Liver (tissue), 9 donors: ENCODE results near the gene ZNF827. TPM values are rescaled to one million over a fixed set of nuclear protein-coding genes. Genes with fewer than 3 reads are reported as not detected.

ENCODE experiments used
- DNase-seq: peaks from one replicate; pipeline ENCODE4 v3.0.0-alpha.2; 2017; ENCODE audit warnings: low spot score
- H3K27ac ChIP-seq, 2 donors: one replicate each; pipeline ENCODE4 v1.7.0; 2013; ENCODE audit warnings: inconsistent platforms in 2 of 2, low read length in 2 of 2, control low read depth in 1 of 2, low read depth in 1 of 2, mild to moderate bottlenecking in 1 of 2
- H3K27me3 ChIP-seq, 4 donors: one replicate each; pipeline versions ENCODE4 v1.6.1 to v1.7.0; 2013; ENCODE audit warnings: low read length in 3 of 4, inconsistent platforms in 1 of 4, mild to moderate bottlenecking in 1 of 4, moderate library complexity in 1 of 4; ENCODE audit not compliant: control insufficient read depth in 4 of 4, insufficient read depth in 4 of 4
- H3K36me3 ChIP-seq, 4 donors: one replicate each; pipeline versions ENCODE4 v1.6.1 to v1.7.0; 2013; ENCODE audit warnings: low read length in 3 of 4, mild to moderate bottlenecking in 3 of 4, low read depth in 1 of 4, moderate library complexity in 1 of 4; ENCODE audit not compliant: control insufficient read depth in 4 of 4, insufficient read depth in 3 of 4
- H3K4me1 ChIP-seq, 4 donors: one replicate each; pipeline versions ENCODE4 v1.6.1 to v1.7.0; 2013; ENCODE audit warnings: low read length in 3 of 4, mild to moderate bottlenecking in 3 of 4, moderate library complexity in 1 of 4; ENCODE audit not compliant: control insufficient read depth in 4 of 4, insufficient read depth in 4 of 4
- H3K4me3 ChIP-seq, 3 donors: one replicate each; pipeline versions ENCODE4 v1.6.1 to v1.7.0; 2013; ENCODE audit warnings: low read length in 3 of 3, control low read depth in 1 of 3, low read depth in 1 of 3, mild to moderate bottlenecking in 1 of 3
- H3K9ac ChIP-seq, 2 donors: one replicate each; pipeline ENCODE4 v1.7.0; 2013; ENCODE audit warnings: low read length in 2 of 2, mild to moderate bottlenecking in 2 of 2, moderate library complexity in 2 of 2, control low read depth in 1 of 2, low read depth in 1 of 2
- H3K9me3 ChIP-seq, 4 donors: one replicate each; pipeline versions ENCODE4 v1.6.1 to v1.7.0; 2013; ENCODE audit warnings: low read length in 3 of 4; ENCODE audit not compliant: control insufficient read depth in 4 of 4
- EGR1 ChIP-seq, 2 donors: IDR thresholded peaks; 2 replicates each; pipeline ENCODE4 v1.6.1; 2016 to 2018; ENCODE audit warnings: antibody characterized with exemption in 2 of 2, low read depth in 2 of 2
- FOXA1 ChIP-seq: IDR thresholded peaks from 2 replicates; pipeline ENCODE4 v1.6.1; 2016; ENCODE audit warnings: antibody characterized with exemption
- FOXA2 ChIP-seq: IDR thresholded peaks from 2 replicates; pipeline ENCODE4 v1.6.1; 2016; ENCODE audit warnings: antibody characterized with exemption
- GABPA ChIP-seq, 2 donors: IDR thresholded peaks in 1 of 2; conservative IDR thresholded peaks in 1 of 2; 2 replicates each; pipeline ENCODE4 v1.6.1; 2016; ENCODE audit warnings: antibody characterized with exemption in 2 of 2, mild to moderate bottlenecking in 1 of 2, moderate library complexity in 1 of 2
- HNF4A ChIP-seq, 2 donors: conservative IDR thresholded peaks; 2 replicates each; pipeline ENCODE4 v1.6.1; 2016; ENCODE audit warnings: antibody characterized with exemption in 2 of 2, mild to moderate bottlenecking in 2 of 2
- HNF4G ChIP-seq: IDR thresholded peaks from 2 replicates; pipeline ENCODE4 v1.6.1; 2016; ENCODE audit warnings: antibody characterized with exemption
- JUND ChIP-seq, 2 donors: IDR thresholded peaks; 2 replicates each; pipeline ENCODE4 v1.6.1; 2016; ENCODE audit warnings: antibody characterized with exemption in 2 of 2
- NR2F2 ChIP-seq: IDR thresholded peaks from 2 replicates; pipeline ENCODE4 v1.6.1; 2016; ENCODE audit warnings: antibody characterized with exemption
- RAD21 ChIP-seq, 2 donors: IDR thresholded peaks; 2 replicates each; pipeline ENCODE4 v1.6.1; 2016; ENCODE audit warnings: antibody characterized with exemption in 2 of 2, mild to moderate bottlenecking in 2 of 2
- RXRA ChIP-seq, 2 donors: IDR thresholded peaks; 2 replicates each; pipeline ENCODE4 v1.6.1; 2017 to 2018; ENCODE audit warnings: antibody characterized with exemption in 2 of 2, mild to moderate bottlenecking in 1 of 2
- SP1 ChIP-seq: IDR thresholded peaks from 2 replicates; pipeline ENCODE4 v1.6.1; 2018; ENCODE audit warnings: antibody characterized with exemption, mild to moderate bottlenecking
- TAF1 ChIP-seq: conservative IDR thresholded peaks from 2 replicates; pipeline ENCODE4 v1.6.1; 2016; ENCODE audit warnings: antibody characterized with exemption, mild to moderate bottlenecking
- YY1 ChIP-seq: IDR thresholded peaks from 2 replicates; pipeline ENCODE4 v1.6.1; 2016; ENCODE audit warnings: antibody characterized with exemption, mild to moderate bottlenecking
- WGBS: extraction: QIAGEN DNeasy Blood & Tissue Kit; methylation state at CpG from one replicate; pipeline ENCODE4 v1.1.7; 2013; 5-methylcytosine and 5-hydroxymethylcytosine counted together
- polyA plus RNA-seq, 2 donors: library from polyadenylated mRNA; stranded (reverse) in 1 of 2; unstranded in 1 of 2; fragments of 200-250 nt in 1 of 2; fragments of >200 nt in 1 of 2; fragmentation: Nextera tagmentation in 1 of 2; extraction: Ambion mirVana in 1 of 2; gene quantifications; one replicate each; pipeline versions ENCODE4 v1.2.1 to v1.2.3, GENCODE V29; 2013 to 2015
- total RNA-seq, 2 donors: library from RNA; depleted of rRNA; stranded (reverse); fragments of >200 nt; gene quantifications; one replicate each; pipeline ENCODE4 v1.2.3, GENCODE V29; 2014
- TF ChIP-seq, protein P1 (sequence below): IDR thresholded peaks from 2 replicates; pipeline ENCODE4 v1.6.1; 2016; ENCODE audit warnings: antibody characterized with exemption
- TF ChIP-seq, protein P2 (sequence below): IDR thresholded peaks from 2 replicates; pipeline ENCODE4 v1.6.1; 2016; ENCODE audit warnings: antibody characterized with exemption
- TF ChIP-seq, protein P3 (sequence below): IDR thresholded peaks from 2 replicates; pipeline ENCODE4 v1.6.1; 2016; ENCODE audit warnings: antibody characterized with exemption, mild to moderate bottlenecking
- TF ChIP-seq, protein P4 (sequence below): fragments of 150-350 bp; IDR thresholded peaks from 2 replicates; pipeline ENCODE4 v1.5.1; 2017; ENCODE audit warnings: improper control_type of control experiment, low read depth, low read length; ENCODE audit not compliant: missing input control
- TF ChIP-seq, protein P5 (sequence below): IDR thresholded peaks from 2 replicates; pipeline ENCODE4 v1.6.1; 2016; ENCODE audit warnings: antibody characterized with exemption
- donor health status: healthy.
- donor health status: healthy.
- donor health status: healthy.
- donor health status: healthy.
- donor health status: healthy.

The ZNF827 gene
- total and polyA plus RNA-seq, 4 donors = 0.46 to 2.9 (median 1.2) TPM

DNA sequence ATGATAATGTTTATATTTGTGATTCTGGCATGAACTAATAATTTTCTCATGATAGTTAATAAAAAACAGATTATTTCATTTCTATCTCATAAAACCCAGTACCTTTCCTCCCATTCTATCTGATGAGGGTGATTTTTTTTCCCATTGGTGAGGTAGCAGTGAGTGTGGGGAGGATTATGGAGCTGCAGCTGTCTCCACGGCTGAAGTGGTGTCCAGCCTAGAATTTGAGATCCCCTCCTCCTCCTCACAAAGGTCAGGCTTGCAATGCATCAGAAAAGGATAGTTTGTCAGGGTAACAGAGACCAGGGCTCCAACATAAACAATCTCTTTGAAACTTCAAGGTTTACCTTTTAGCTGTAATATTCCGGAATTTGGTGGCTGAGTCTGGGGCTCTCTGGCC, 197.8 kb downstream of the ZNF827 start (continued):
- TF ChIP-seq, protein P1, sequence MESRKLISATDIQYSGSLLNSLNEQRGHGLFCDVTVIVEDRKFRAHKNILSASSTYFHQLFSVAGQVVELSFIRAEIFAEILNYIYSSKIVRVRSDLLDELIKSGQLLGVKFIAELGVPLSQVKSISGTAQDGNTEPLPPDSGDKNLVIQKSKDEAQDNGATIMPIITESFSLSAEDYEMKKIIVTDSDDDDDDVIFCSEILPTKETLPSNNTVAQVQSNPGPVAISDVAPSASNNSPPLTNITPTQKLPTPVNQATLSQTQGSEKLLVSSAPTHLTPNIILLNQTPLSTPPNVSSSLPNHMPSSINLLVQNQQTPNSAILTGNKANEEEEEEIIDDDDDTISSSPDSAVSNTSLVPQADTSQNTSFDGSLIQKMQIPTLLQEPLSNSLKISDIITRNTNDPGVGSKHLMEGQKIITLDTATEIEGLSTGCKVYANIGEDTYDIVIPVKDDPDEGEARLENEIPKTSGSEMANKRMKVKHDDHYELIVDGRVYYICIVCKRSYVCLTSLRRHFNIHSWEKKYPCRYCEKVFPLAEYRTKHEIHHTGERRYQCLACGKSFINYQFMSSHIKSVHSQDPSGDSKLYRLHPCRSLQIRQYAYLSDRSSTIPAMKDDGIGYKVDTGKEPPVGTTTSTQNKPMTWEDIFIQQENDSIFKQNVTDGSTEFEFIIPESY = no peak
- no peak for TF ChIP-seq TAF1

DNA sequence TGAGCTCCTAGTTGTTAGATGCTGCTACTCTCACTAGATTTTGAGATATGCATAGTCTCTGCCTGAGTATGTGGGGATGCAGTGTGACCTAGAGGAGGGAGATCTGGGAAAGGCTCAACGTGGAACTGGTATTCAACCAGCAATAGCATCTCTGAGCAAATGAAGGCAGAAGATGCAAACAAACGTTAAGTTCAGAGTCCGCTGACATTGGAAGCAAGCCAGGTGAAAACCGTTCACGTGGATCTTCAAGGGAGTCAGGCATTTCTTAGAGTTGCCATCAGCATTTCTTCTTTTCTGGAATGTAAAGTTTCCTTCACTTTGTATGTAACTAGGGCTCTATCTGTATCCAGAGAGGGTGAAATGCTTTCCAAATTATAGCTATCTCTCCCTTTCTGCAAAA, 198.8 kb downstream of the ZNF827 start:
- Histone ChIP-seq H3K4me1 (peaks cover 4 to 18% (median 13%) of the 10 kb centered on the region in 4 donors), H3K27ac (no peak overlapping the region), H3K9me3 (no peaks in the 10 kb centered on the region), H3K27me3 (no peaks in the 10 kb centered on the region), H3K36me3 (no peaks in the 10 kb centered on the region), H3K9ac (no peak overlapping the region), H3K4me3 (no peak overlapping the region)
- no peak for DNase-seq
- TF ChIP-seq, protein P2, sequence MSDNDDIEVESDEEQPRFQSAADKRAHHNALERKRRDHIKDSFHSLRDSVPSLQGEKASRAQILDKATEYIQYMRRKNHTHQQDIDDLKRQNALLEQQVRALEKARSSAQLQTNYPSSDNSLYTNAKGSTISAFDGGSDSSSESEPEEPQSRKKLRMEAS = no peak
- 24% methylated on average over 5 of the region's 5 CpGs for WGBS

DNA sequence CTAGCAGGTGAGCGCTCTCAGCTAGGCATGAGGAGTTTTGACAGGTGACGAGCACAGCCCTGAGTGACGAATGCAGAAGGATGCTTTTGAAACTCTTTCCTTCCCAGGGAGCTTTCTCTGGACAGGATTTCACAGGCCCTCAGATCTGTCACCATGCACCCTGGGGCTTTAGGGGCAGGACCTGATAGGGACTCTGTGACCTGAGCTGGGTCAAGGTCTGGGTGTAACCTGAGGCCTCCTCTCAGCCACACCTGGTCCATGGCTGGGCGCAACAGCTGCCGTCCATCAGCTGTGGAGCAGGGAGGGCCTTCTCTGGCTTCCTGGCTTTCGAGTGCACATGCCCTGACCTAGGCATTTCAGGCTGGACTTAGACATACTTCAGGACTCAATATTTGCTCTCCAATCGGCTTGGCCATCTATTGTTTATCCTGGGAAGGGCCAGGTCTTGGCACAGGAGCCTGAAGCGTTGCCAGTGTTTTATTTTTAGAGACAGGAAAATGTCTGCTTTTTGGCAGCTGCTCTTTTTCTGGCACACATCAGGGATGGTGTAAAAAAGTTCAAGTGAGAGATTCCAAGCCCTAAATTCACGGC, 202.3 kb downstream of the ZNF827 start:
- 29% methylated on average over 9 of the region's 9 CpGs for WGBS
- Histone ChIP-seq H3K4me3 (no peak overlapping the region), H3K9me3 (no peaks in the 10 kb centered on the region), H3K36me3 (no peaks in the 10 kb centered on the region), H3K9ac (no peak overlapping the region), H3K4me1 (peaks cover 9 to 26% (median 21%) of the 10 kb centered on the region in 4 donors), H3K27me3 (no peaks in the 10 kb centered on the region), H3K27ac (peak overlapping the region; percentile 32 to 51)
- DNase-seq = no peak
- TF ChIP-seq, protein P1 = peak; percentile 48
- TF ChIP-seq, protein P3, sequence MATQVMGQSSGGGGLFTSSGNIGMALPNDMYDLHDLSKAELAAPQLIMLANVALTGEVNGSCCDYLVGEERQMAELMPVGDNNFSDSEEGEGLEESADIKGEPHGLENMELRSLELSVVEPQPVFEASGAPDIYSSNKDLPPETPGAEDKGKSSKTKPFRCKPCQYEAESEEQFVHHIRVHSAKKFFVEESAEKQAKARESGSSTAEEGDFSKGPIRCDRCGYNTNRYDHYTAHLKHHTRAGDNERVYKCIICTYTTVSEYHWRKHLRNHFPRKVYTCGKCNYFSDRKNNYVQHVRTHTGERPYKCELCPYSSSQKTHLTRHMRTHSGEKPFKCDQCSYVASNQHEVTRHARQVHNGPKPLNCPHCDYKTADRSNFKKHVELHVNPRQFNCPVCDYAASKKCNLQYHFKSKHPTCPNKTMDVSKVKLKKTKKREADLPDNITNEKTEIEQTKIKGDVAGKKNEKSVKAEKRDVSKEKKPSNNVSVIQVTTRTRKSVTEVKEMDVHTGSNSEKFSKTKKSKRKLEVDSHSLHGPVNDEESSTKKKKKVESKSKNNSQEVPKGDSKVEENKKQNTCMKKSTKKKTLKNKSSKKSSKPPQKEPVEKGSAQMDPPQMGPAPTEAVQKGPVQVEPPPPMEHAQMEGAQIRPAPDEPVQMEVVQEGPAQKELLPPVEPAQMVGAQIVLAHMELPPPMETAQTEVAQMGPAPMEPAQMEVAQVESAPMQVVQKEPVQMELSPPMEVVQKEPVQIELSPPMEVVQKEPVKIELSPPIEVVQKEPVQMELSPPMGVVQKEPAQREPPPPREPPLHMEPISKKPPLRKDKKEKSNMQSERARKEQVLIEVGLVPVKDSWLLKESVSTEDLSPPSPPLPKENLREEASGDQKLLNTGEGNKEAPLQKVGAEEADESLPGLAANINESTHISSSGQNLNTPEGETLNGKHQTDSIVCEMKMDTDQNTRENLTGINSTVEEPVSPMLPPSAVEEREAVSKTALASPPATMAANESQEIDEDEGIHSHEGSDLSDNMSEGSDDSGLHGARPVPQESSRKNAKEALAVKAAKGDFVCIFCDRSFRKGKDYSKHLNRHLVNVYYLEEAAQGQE = peak; percentile 59
- TF ChIP-seq RXRA (IDR thresholded peaks at IDR 0.05) = peak; percentile 76 to 83
- peak; percentile 79 to 87 for TF ChIP-seq HNF4A (conservative IDR thresholded peaks at IDR 0.05)
- peak; percentile 61 for TF ChIP-seq FOXA2
- TF ChIP-seq EGR1 (IDR thresholded peaks at IDR 0.05; ENCODE audit: low read depth in 2 of 2) = no peak
- no peak for TF ChIP-seq GABPA (IDR thresholded peaks at IDR 0.05 in 1 of 2, conservative IDR thresholded peaks at IDR 0.05 in 1 of 2)
- TF ChIP-seq, protein P2 = peak; percentile 72
- TF ChIP-seq NR2F2 = peak; percentile 65
- TF ChIP-seq, protein P4, sequence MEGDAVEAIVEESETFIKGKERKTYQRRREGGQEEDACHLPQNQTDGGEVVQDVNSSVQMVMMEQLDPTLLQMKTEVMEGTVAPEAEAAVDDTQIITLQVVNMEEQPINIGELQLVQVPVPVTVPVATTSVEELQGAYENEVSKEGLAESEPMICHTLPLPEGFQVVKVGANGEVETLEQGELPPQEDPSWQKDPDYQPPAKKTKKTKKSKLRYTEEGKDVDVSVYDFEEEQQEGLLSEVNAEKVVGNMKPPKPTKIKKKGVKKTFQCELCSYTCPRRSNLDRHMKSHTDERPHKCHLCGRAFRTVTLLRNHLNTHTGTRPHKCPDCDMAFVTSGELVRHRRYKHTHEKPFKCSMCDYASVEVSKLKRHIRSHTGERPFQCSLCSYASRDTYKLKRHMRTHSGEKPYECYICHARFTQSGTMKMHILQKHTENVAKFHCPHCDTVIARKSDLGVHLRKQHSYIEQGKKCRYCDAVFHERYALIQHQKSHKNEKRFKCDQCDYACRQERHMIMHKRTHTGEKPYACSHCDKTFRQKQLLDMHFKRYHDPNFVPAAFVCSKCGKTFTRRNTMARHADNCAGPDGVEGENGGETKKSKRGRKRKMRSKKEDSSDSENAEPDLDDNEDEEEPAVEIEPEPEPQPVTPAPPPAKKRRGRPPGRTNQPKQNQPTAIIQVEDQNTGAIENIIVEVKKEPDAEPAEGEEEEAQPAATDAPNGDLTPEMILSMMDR = peak; percentile 4
- TF ChIP-seq, protein P5, sequence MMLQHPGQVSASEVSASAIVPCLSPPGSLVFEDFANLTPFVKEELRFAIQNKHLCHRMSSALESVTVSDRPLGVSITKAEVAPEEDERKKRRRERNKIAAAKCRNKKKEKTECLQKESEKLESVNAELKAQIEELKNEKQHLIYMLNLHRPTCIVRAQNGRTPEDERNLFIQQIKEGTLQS = no peak
- TF ChIP-seq FOXA1 = no peak
- TF ChIP-seq RAD21 (IDR thresholded peaks at IDR 0.05) = peak; percentile 53 to 69
- peak; percentile 36 for TF ChIP-seq HNF4G
- peak in 1 of 2 donors; percentile 59 for TF ChIP-seq JUND (IDR thresholded peaks at IDR 0.05)
- TF ChIP-seq YY1 = peak; percentile 92
- TF ChIP-seq TAF1 = no peak
- TF ChIP-seq SP1 = peak; percentile 86
